ENCODE results near the gene FRMD4A.
"Not testable (repeated sequence)": the region's sequence is repeated elsewhere in the genome, so short reads cannot be mapped to it uniquely, and the experiment has no call there.

Gene FRMD4A

DNA sequence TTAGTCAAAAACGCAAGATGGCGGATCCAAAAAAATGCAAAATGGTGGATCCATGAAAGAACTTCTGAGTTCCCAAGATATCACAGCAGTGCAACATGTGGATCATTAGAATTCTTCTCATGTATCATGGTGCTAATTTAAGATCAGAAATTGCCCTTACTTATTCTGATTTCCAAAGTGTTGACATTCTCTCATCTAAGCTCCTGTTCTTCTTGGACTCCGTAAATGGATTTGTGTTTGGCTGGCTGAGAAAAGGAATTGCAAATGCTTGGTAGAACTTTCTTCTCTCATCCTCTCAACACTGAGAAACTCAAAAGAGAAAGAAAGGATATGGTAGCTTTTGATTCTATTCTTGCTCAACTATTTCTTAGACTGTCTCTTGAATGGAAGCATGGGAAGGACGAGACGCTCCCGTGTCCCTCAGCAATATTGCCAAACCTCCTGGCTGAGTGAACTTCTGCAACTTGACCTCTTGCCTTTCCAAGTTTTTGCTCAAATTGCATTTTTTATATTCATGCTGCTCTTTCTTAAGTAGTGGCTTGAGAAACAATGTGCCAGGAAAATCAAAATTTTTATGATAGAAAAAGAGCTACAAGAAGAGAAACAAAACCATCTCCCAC is 44.7 kb downstream of the FRMD4A start:
- no peak for ATAC-seq

DNA sequence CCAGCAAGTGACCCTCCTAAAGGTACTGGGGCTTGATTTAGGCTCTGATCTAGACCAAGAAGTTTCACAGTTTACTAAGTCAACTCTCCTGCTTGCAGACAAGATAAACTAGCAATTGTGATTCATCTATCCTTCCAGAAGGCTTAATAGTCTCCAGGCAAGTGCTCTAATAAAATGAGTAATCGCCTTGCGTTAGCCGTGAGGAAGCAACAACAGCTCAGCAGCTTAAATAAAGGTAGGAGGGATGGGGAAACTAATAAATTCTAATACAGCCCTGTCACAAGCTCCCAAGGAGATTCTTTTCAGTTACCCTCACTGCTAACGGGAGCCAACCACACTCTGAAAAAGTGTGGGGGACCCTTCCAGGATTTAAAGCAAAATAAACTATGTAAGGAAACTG is 48.4 kb downstream of the FRMD4A start:
- no peak for ATAC-seq

DNA sequence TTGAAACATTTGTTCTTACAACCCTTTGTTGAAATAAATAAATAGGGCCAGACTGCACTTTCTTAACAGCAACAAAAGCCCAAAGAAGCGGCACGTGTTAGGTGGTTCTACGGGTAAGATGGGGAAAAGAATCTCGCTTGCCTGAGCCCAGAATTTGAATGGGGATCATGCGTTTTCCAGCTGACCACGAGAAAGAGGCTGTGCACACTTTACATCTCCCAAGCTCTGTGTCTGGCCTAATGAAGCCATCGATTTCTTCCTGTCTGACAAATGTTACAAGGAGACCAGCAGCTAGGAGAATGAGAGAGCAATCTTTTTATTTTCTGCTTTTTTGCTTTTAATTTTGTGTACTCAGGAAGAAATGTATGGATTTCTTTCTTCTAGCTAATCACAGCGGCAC is 52.2 kb downstream of the FRMD4A start:
- ATAC-seq: no peak

DNA sequence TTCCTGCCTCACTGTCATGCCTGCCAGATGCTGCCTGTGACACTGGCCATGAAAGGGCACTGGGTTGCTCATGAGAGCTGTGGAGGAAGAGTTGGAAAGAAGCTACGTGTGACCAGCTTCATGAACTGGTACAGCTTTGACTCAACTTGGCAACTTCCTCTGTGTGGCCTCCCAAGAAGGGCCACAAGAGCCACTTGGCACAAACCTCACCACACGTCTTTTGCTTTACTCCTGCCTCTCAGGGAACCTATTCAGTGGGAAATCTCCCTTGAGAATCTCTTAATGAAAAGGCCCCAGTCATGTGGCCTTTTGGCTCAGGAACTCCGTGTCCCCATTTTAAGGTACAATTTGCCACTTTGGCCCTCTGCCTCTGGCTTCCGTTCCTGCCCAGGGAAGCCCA is 54.5 kb downstream of the FRMD4A start:
- ATAC-seq: no peak

DNA sequence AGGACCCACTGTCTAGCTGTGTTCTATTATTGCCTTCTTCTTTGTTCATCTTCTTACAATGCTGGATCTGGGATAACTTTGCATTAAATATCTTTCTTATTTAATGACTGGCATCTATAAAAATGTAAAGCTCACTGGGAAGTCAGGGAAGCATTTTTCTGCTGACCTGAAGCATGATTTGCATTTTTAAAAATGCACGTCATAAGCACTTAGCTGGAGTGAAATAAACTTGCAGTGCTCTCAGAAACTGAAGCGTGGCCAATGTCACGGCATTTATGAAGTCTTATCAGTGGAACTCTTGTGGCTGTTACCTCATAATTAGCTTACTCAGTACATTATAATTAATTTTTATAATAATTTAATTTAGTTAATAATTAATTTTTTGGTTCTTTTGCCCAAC is 59.1 kb downstream of the FRMD4A start:
- ATAC-seq: no peak

DNA sequence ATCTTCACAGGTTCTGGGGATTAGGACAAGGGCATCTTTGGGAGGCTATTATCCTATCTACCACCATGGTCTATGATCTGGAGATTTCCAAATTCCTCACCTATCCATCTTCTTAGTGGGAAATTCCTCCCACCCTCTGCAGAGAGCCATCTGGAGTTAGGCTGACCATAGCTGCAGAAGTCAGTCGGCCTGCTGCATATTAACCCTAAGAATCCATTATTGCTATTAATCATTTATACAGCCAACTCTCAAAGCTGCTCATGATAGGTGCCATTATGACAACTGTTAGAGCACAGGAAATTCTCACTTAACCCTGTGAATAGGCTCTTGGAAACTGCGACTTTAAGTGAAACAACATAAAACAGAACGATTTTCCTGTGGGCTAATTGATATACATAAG is 60.4 kb downstream of the FRMD4A start:
- no peak for ATAC-seq

DNA sequence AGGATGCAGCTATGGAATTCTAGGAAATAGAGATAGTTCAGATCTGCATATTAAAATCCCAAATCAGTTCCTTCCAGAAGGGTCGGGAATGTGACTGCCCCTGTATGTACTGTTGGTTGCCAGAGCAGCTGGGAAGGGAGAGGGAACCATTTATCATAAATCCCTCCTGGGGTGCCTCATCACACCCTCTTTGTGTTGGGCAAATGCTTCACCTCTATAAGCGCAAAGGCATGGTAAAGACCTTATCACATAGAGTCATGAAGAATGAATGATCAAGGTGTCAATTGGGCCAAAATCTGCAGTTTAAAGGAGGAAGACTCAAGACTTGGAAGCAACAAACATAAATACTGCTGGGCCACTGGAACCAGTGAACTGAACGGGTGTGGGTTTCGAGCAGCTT is 65.0 kb downstream of the FRMD4A start:
- no peak for ATAC-seq

DNA sequence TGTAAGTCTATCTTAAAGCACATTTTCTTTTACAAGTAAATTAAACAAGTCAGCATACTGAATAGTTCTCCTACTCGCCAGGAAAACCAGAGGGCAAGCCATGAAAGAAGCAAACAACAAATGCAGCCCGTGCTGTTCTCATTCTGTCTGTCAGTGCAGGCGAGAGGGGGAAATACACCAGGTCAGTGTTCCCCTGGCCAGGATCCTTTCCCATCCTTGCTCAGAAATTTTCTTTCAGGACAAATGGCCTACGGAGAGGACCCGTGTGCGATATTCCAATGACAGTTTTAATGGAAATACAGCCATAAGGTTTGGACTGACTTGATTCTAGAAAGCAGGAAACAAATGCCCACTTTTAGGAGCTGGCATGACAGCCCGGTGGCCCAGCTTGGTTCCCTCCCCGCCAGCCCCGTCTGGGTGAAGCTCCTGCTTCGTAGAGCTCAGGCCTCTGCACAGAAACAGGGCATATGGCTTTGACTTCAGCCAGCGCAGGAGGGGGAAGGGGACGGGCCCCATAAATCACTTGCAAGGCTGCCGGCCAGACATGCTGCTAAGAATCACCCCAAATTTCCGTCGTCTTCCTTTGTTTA is 67.8 kb downstream of the FRMD4A start:
- no peak for ATAC-seq

DNA sequence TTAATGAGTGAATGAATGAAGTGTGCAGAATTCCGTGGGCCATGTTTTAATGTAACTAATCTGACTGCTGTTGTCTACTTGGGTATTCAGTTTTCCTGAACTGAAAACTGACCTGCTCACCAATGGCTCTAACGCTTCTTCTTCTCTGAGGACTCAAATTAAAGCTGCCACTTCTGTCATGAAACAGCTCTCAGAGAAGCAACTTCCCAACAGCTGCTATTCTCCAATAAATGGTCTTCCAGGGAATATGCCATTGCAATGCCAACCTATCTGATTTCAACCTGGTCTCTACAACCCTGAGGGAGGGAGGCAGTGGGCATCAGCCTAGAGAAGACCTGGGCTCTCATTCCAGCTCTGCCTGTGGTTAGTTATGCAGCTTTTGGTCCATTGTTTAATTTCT is 69.4 kb downstream of the FRMD4A start:
- ATAC-seq: no peak

DNA sequence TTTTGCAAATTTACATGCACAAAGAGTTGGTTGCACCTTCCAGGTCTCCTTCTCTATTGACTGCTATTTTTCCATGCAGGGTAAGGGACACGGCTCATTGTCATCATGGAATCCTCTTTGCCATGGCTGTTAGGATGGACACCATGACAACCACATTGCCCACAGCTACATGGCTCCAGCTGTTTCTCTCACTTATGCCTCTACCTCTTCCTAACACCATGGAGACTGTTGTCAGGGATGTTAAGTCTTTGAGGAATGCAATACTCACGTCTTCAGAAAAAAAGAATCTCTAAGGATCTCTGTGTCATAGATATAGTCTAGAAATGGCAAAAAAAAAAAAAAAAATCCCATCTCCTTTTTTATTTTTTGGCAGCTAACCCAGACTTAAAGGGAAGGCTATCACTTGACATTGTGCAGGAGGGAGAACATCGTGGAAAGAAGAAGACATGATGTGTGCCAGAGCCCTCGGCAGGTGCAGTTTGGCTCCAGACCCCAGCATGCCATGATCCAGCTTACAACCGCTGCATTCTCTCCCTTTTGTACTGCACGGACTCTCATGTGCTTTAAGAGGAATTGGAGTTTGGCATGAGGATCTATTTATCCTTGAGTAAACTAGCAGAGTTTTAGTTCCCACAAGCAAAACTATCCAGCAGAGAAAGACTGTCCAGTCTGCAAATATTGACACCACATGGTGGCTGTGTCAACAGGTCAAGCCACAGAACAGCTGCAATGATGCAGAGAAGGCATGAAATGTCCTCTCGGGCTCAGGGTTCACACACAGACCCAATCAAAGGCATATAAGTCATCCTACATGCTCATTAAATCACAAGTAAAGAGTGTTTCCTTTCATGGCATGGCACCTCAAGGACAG is 70.8 kb downstream of the FRMD4A start:
- ATAC-seq: no peak

DNA sequence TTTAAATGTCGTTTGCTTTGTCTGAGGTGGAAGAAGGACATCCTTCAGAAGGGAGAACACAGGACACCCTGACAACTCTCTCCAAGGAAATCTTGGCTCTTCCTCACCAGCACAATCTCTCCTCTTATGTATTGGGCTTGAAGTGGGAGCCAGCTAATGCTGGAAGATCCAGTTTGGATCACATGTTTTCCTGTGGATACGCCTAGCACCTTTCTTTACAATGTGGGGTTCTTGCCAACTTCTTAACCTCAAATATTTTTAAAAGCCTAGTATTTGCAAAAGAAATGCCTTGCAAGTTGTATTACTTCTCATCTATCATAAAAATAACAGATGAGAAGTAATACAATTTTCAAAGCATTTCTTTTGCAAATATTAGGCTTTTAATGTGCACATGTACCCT is 76.4 kb downstream of the FRMD4A start:
- no peak for ATAC-seq

DNA sequence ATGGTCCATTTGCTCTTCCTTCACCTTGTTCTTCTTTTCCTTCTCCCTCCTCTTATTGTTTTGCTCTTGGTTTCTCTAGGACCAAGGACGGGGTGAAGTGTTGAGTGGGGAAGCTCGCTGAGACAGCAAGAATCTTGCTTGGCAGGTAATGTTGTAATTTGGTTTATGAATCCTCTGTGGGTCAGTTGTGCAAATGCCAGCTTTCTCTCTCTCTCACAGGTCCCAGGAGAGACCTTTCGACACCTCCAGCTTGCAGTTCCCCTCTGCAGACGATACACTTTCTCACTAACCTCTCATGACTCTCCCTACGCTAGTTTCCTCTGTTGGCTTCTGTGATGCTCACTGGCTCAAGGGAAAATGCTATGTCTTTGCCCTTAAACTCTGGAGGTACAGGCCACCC is 77.0 kb downstream of the FRMD4A start:
- ATAC-seq: no peak

DNA sequence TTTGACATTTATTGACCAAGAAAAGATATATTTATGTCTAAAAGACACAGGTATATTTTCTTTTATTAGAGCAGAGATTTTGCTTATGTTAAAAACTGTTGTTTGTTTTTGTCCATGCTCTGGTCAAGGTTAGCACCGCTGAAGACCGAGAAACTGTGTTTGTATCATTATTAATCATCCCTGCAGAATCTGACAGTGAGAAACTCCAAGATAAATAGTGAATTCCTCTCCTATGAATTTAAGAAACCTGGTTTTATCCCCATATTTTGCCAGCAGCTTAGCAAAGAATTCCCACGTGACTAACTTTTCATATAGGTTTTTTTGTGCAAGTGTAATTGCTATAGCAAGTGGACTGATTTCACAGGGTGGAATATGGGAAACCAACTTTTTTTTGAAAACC is 77.6 kb downstream of the FRMD4A start:
- no peak for ATAC-seq

DNA sequence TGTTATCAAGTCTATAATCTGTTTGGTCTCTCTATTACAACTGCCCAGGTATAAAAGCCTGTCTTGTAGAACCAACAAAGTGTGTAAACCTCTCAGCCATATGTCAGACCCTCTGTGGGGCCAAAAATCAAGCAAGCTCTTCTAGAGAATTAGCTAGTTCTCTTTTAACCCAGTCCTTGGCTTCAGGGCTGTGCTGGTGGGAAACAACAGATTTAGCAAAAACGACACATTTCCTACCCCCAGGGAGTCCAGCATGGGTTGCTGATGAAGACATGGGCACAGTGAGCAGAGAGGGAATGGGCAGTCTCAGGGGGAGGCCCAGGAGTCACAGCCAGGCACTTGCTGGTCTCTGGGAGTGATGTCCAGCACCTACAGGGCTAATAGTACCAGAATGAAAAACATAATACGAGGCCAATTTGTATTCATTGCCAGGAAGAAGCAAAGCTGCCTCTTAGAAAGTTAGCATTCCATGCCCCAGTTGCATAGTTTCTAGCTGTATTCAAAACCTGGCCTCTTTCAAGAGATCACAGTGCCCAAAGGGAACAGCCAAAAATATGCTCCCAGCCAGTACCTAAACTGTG is 80.1 kb downstream of the FRMD4A start:
- ATAC-seq: no peak

DNA sequence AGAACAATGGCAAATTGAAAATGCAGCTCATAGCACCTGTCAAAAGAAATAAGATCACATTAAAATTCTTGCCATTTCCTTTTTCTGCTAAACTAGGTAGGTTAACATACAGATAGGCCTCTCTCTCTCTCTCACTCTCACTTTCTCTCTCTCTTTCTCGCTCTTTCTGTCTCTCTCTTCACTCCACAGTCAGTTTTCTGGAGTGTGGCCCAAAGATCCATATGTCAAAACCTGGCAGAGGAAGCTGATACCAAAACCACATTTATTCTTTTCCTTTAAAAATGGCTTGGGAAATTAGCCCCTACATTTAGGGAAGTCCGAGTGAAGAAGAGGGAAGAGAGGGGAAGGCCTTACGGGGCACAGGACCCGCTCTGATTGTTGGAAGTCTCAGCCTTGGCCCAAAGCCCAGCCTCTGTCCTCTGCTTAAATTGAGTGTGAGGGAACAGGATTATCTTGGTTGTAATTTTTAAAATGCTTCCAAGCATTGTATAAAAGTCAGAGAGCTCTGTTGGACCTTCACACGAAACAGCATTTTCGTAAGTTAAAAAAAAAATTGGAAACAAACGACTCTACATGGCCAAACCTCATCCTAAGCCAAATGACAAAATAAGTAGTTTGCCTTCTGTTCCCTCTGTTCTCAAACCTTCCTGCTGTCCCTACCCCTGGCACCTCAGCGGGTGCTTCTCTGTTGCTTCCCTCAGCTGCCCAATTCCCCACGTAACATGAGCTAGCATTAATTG is 83.2 kb downstream of the FRMD4A start:
- no peak for ATAC-seq

DNA sequence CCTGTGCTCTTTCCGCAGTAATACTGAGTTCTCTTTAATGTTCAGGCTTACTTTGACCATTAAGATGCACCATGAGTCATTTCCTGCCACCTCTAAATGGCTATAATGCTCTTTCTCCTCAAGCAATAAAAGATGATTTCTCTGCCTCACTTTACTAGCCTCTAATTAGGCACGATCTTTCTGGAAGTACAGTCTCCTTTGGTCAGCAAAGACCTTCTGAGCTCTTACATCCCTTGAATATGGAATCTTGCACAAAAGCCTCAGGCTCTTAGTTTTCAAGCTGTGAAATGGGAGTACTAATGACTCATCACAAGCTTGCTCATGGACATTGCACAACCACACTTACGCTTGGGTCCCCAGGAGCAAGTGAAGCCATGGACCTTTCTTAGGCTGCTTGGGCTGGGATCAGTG is 85.9 kb downstream of the FRMD4A start:
- ATAC-seq: no peak

DNA sequence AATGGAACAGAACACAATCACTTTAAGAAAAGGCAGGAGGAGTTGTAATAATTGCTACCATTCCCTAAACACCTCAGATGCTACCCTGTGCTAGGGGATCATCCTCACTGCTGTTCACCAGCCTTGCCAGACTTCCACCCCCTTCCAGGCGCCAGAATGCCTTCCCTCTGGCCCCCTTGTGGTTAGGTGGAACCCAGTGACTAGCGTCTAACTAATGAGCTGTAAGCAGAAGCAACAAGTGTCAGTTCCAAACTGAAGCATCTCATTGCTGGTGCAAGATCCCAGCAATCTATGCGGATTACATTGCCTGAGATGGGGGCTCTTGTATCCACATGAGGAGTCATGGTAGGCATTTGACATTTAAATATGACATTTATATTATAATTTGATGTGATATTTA is 86.6 kb downstream of the FRMD4A start:
- ATAC-seq: no peak

DNA sequence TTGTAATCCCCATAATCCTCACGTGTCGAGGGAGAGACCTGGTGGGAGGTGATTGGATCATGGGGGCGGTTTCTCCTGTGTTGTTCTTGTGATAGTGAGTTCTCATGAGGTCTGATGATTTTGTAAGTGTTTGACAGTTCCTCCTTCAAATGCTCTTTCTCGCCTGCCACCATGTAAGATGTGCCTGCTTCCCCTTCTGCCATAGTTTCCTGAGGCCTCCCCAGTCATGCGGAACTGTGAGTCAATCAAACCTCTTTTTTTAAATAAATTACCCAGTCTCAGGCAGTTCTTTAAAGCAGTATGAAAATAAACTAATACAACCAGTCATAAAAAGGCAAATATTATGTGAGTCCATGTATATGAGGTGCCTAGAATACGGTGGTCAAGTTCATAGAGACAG is 87.5 kb downstream of the FRMD4A start:
- no peak for ATAC-seq

DNA sequence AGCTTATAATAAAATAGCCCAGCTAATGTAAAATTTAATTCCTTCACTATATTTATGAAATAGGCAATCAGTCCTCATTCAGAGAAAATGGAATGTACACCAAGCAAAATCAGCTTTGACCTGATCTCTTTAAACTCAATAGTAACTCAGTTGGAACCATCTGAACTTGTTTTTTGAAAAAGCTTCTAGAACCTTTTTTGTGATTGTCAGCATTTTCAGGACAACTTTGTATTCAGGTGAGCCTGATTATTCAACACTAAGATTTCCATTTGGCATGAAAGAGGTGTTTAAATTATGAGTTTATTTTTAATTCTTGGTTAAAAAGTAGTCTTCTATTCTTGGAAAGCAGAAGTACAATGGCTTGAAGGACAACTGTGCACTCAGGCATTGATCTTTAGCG is 89.5 kb downstream of the FRMD4A start:
- ATAC-seq: no peak

DNA sequence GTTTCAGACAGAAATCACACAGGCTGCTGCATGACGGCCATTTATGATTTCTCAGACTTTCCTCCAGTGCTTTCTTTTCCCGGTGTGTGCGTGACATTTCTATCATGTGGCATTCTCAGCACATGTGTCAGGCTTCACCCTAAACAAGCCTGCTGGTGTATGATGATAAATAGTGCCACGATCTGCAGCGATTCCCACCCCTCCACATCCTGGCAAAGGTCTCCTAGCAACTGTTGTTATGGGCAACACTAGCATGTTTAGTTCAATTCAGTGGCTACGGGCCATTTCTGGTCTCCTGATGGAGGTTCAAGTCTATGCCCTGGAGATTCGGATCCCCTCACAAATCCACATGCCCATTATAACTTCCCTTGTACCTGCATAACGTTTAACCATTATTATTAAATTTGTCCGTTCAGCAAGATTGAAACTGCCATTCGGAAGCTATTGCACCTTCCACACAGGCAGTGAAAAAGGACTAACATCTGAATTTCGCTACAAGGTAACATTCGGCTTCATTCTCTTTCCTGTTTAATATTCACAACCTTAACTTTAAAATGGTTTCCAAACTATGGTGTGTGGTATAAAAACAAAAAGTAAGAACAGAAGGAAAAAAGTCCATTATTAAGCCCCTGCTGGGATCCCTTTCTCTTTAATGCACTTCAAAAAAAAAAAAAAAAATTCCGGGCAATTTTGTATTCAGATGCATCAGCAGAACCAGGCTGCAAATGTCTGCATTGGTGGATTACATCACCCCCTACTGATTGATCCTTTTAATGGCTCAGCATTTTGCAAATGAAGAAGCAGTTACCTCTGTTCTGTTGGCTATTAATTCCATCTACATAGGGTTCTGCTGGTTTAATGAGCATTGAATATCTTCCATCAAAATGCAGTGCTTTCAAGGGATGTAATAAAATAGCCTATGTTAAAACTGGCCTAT is 90.2 kb downstream of the FRMD4A start:
- ATAC-seq: no peak

DNA sequence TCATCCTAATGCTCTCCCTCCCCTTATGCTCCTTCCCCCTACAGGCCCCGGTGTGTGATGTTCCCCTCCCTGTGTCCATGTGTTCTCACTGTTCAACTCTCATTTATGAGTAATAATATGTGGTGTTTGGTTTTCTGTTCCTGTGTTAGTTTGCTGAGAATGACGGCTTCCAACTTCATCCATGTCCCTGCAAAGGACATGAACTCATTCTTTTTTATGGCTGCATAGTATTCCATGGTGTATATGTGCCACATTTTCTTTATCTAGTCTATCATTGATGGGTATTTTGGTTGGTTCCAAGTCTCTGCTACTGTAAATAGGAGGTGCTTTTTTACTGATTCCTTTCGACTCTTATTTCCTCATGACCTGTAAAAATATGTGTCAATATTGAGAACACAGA is 92.1 kb downstream of the FRMD4A start:
- ATAC-seq: not testable (repeated sequence)

DNA sequence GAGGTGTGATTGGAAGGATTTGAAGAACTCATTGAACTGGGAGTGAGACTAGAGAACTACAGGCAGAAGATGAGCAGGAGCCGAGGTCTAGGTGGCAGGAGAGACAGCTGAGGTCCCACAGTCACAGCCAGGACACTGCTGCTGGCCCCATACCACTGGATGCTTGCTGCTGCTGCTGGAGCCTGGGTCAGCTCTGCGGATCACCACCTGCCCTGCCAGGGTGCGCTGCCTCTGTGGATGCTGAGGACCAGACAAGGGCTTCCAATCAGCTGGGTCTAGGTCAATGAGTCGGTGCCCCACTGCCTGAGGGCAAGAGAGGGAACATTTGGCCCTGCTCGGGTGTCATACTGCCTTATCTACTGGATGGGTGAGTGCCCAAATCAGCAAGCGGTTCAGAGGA is 94.4 kb downstream of the FRMD4A start:
- no peak for ATAC-seq
